ENCODE results near the gene PLK2. TPM values are rescaled to one million over a fixed set of nuclear protein-coding genes. Genes with fewer than 3 reads are reported as not detected.

Gene PLK2
- total and polyA plus RNA-seq, 2 donors (not counting 3 experiments of a cell fraction or from before 2014, with no cell fraction given), result 199 to 250 TPM

- H3K4me3 ChIP-seq (replicated peaks in 1 of 3; ENCODE audit: insufficient read depth in 1 of 3, low read depth in 1 of 3, low read length in 3 of 3), result no peak overlapping the region
- no peaks in the 10 kb centered on the region for H3K36me3 ChIP-seq (ENCODE audit: control insufficient read depth in 2 of 2, extremely low read depth in 1 of 2, insufficient read depth in 2 of 2, low read length in 2 of 2)
- BruUV-seq (replicated peaks), result no TSS peak
- no peak overlapping the region for H3K4me2 ChIP-seq (ENCODE audit: insufficient read depth, low read length)
- ChIA-PET CTCF (interaction anchor here (1.0 to 2.4 kb wide), 2 partner anchors 10 to 550 kb away, joined by 3 to 9 read pairs; no protein-coding TSS in a partner anchor), POLR2A (no interaction called here)
- intact Hi-C loops (cut with micrococcal nuclease), result no loop called here
- no peaks in the 10 kb centered on the region for H3K27me3 ChIP-seq (ENCODE audit: control insufficient read depth in 2 of 2, insufficient read depth in 2 of 2, low read length in 2 of 2)
- no peaks in the 10 kb centered on the region for H3K79me2 ChIP-seq (ENCODE audit: control insufficient read depth, insufficient read depth, low read length)
- DNase-seq (ENCODE audit: low read depth, low spot score) (peak; percentile 15), FAIRE-seq (no peak)
- H3K9ac ChIP-seq (replicated peaks; ENCODE audit: extremely low read depth, insufficient read depth, low read length), result no peak overlapping the region
- no peaks in the 10 kb centered on the region for H3K9me1 ChIP-seq (replicated peaks; ENCODE audit: control insufficient read depth, extremely low read depth, insufficient read depth, low read length)
- H3K27ac ChIP-seq (ENCODE audit: insufficient read depth, low read depth, low read length), result no peak overlapping the region
- H2AFZ ChIP-seq (ENCODE audit: low read depth, low read length), result no peak overlapping the region
- H3K9me3 ChIP-seq (replicated peaks; ENCODE audit: control insufficient read depth, insufficient read depth, low read length), result no peaks in the 10 kb centered on the region
- TF ChIP-seq EZH2 (IDR thresholded peaks at IDR 0.05; ENCODE audit: borderline replicate concordance, low read depth, low read length, severe bottlenecking) (no peak), GATA2 (IDR thresholded peaks at IDR 0.05; ENCODE audit: insufficient read depth, insufficient read length, low read depth, low read length) (no peak), JUN (IDR thresholded peaks at IDR 0.05; ENCODE audit: borderline replicate concordance, insufficient read depth, insufficient read length, low read depth) (no peak), CTCF (IDR thresholded peaks at IDR 0.05; ENCODE audit: extremely low read depth in 1 of 2, insufficient read depth in 1 of 2, low read depth in 1 of 2, low read length in 2 of 2) (no peak), POLR2A (IDR thresholded peaks at IDR 0.05; ENCODE audit: low read depth, low read length) (no peak), POLR2AphosphoS5 (IDR thresholded peaks at IDR 0.05; ENCODE audit: insufficient read depth, low read depth, low read length) (no peak), MAX (IDR thresholded peaks at IDR 0.05; ENCODE audit: insufficient read depth, insufficient read length) (no peak), FOS (IDR thresholded peaks at IDR 0.05; ENCODE audit: borderline replicate concordance, insufficient read depth, low read length) (no peak), MYC (IDR thresholded peaks at IDR 0.05; ENCODE audit: low read depth, low read length) (no peak)
- H3K4me1 ChIP-seq (ENCODE audit: control insufficient read depth, extremely low read depth, insufficient read depth, low read length), result no peaks in the 10 kb centered on the region
- no peaks in the 10 kb centered on the region for H4K20me1 ChIP-seq (replicated peaks; ENCODE audit: control insufficient read depth, extremely low read depth, insufficient read depth, low read length)
- dilution Hi-C loops (cut with MboI; ENCODE audit: extremely low pct_ligation_motif_present, low sequenced_read_pairs), result no loop called here
Measured at GRCh38 chr5:58437661-58438060, 22.2 kb downstream of the PLK2 start.

Data from endothelial cell of umbilical vein (primary cell).